CD4-positive, alpha-beta T cell treated with Interleukin-17A for 4 hours (primary cell): ENCODE data around the gene PDE4D.

Experiments used
- DNase-seq: peaks from one replicate; pipeline ENCODE4 v3.0.0-alpha.2; 2020; ENCODE audit warnings: mixed read lengths

The PDE4D gene

DNA sequence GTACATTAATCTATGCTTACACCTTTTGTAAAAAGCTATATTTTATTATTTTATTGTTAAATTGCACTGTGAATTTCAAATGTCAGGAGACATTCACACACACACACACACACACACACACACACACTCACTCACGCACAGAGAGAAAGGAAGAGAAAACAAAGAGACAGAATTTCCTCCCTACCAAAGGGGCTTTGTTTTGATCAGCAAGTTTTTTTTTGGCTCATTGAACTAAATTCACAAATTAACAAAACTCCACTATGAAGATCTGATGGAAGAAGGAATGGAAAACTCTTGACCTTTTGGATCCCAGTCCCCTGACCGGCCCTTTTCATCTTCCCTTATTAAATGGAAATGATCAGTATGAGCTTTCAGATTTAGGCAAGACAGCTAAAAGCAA, 161.2 kb downstream of the PDE4D start:
- no peak for DNase-seq

GRCh38 chr5:59731809-59732208, 161.7 kb downstream of the PDE4D start:
- DNase-seq = no peak

DNA sequence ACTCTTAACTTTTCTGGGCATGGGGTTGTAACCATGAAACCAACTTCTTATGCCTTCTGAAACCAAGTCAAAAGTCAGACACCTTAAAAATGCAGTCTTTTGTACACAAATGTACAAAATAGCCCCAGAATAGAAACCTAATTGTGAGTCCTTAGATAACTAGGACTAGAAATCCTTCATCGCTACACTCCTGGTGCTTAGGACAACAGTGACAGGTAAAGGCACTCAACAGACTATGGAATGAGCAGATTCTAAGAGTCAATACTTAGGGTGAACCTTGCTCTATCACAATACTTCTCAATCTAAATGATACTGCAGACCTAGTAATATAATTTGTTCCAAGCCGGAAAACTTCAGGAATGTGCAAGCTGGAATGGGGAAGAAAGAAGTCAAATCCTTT, 163.7 kb downstream of the PDE4D start:
- DNase-seq = no peak

DNA sequence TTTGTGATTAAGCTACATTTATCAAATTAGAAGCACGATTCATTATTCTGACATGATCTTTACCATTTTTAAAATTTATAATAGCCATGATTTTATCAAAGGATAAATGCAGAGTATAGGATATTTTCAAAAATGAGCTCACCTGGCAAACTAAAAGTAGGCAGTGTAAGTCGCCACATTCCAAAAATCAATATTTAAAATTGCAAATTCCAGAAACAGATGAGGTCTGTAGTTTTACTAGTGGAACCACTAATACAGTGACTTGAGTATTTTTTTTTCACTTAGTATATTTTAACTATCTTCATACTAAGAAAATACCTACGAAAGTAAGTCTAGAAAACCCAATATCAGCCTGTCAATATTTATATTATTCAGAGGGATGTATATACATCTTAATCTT, 164.2 kb downstream of the PDE4D start:
- no peak for DNase-seq

DNA sequence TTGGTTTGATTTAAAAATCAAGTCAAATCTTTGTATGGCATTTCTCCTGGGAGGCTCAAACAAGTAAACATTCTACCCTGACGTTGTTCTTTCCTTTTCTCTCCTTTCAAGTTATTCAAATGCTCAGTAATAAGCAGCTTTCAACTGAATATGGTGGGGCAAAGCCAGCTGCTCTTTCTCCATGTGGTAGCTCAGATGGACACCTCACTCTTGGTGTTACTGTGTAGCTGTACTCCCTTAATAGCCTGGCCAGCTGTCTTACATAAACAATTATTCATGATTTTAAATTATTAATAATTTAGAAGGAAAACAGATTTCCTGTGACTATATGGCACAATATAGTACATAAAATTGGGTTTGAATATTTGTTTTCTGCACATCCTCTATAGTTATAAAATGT, 165.2 kb downstream of the PDE4D start:
- DNase-seq = no peak

DNA sequence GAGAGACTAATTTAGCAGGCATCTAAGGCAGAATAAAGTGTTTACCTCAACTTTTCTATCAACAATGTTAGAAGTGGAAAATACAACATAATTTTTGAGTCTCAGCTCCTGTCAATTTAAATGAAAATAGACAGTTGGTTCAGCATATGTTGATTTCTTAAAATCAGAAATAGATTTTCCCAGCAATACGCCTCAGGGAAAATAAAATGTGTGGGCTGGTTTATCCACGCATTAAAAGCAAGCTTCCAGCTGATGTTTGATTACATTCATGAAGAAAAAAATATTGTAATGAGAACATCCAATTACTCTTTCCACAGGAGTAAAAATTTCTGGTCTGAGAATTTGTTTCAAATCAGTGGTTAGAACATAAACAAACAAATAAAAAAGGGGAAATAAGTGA, 166.3 kb downstream of the PDE4D start:
- DNase-seq = no peak

GRCh38 chr5:59725392-59725767, 168.1 kb downstream of the PDE4D start:
- no peak for DNase-seq

GRCh38 chr5:59724482-59725391, 168.8 kb downstream of the PDE4D start:
- DNase-seq = no peak

DNA sequence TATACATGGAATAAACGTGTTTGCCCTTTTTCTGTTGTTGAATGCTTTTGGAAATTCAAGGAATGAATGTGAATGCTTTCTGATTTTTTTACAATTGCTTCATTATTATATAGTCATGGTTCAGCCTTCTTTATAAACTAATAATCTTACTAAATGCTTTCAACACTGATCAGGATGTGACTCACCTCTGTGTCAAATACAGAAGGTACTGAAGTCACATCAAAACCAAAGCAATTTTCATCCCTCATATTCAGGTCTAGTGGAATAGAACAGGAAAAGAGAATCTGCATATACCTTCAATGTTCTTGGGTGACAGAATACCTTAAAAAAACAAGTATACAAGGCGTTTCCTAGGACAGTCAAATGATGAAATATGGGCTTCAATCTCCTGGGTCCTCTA, 170.7 kb downstream of the PDE4D start:
- no peak for DNase-seq

GRCh38 chr5:59721741-59722140, 171.8 kb downstream of the PDE4D start:
- DNase-seq = no peak

GRCh38 chr5:59720063-59720462, 173.5 kb downstream of the PDE4D start:
- DNase-seq = no peak

DNA sequence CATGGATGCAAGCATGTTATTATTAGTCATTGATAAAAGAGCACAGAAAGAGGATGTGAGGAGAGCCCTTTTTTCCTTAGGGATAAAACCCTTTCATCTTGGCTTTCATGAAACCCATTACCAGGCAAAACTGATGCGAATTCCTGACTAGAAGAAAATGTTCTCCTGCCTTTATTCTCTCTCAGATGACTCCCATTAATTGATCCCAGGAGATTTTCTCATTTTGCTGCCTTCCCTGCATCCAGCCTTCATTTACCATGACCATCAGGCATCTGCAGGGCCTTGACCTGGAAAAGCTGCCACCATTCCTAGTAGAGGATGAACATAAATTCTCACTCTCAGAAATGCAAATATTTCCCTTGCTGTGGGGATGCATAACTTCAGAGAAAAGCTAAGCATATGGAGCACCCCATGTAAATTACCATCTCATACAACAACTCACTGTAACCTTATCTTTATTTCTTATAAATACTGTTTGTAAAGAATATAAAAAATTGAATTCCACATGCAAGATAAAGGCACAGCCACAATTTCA, 176.5 kb downstream of the PDE4D start:
- DNase-seq = no peak

- no peak for DNase-seq
Measured at GRCh38 chr5:59716029-59716428, 177.5 kb downstream of the PDE4D start.

GRCh38 chr5:59715228-59715627, 178.3 kb downstream of the PDE4D start:
- DNase-seq = no peak

DNA sequence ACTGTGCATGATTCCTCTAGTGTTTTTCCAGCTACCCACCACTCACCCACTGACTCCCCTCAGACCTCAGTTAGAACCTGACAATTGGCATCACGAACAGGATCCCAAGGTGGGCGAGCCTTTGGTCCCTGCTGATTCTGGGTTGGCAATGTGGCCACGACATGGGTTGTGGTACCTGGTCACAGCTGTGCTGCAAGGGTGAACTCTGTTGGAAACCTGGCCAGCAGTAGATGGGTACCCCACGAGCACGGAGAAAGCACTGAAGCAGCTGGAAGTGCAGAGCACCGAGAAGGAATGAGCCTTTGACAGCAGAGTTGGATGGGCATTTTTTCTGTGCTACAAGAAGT, 180.1 kb downstream of the PDE4D start:
- no peak for DNase-seq

DNA sequence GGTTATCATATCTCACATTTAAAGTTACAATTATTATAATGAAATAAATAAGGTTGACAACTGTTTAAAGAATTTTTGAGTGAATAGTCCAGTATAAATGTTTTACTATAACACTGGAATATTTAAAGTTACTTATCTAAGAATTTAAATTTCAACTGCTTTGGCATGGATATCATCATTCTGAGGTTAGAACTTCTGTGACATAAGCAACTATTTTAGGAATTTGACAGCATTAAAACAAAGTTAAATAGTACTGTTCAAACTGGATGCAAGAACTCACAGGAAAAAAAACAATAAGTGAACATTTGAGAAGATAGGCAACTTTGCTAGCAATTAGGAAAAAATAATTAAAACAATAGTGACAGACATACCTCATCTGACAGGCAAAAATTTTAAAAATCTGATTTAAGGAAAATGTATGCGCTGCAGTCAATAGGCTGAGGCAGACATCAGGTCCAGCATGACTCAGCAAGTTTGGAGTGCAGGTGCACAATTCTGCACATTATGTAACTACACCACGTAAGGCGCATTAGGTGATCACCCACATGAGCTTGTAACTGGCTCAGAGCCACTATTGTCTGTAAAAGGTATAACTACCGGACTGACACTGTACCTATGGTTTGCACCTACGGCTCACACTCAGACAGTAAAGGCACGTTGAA, 180.6 kb downstream of the PDE4D start:
- DNase-seq = no peak

DNA sequence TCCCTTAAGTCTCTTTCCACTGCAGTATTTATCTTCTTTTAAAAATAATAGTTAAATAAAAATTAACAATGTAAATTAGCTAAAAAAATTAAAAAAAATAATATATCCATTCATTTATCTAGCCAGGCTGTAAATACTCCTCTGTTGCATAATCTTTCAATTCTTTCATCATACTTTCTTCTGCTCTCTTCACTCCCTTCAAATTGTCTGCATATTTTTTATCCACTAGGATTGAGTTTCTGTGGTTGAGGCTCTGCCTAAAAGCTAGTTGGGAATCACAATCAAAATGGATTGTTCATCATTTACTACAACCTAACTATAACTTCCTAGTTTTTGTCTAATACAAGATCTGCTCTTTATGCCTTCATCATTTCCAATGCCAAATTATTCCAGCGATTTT, 182.2 kb downstream of the PDE4D start:
- DNase-seq = no peak

GRCh38 chr5:59709846-59710245, 183.7 kb downstream of the PDE4D start:
- no peak for DNase-seq

- DNase-seq = no peak
Measured at GRCh38 chr5:59709346-59709821, 184.1 kb downstream of the PDE4D start.

GRCh38 chr5:59704936-59705335, 188.6 kb downstream of the PDE4D start:
- DNase-seq = no peak

DNA sequence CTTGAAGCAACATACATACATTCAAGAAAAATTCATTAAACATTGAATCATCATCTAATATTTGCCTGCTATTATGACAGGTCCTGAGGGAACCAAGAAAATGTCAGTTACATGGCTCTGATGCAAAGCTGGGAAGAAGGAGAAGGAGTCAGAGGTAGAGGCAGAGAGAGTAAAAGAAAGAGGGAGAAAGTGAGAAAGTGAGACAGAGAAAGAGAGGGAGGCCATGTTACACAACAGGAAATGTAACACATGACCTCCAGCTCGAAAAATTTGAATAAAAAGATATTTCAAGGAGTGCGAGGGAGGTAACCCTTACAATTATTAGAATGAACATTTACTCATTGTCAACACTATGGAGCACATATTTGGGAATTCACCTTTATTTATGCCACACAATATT, 189.7 kb downstream of the PDE4D start:
- no peak for DNase-seq

DNA sequence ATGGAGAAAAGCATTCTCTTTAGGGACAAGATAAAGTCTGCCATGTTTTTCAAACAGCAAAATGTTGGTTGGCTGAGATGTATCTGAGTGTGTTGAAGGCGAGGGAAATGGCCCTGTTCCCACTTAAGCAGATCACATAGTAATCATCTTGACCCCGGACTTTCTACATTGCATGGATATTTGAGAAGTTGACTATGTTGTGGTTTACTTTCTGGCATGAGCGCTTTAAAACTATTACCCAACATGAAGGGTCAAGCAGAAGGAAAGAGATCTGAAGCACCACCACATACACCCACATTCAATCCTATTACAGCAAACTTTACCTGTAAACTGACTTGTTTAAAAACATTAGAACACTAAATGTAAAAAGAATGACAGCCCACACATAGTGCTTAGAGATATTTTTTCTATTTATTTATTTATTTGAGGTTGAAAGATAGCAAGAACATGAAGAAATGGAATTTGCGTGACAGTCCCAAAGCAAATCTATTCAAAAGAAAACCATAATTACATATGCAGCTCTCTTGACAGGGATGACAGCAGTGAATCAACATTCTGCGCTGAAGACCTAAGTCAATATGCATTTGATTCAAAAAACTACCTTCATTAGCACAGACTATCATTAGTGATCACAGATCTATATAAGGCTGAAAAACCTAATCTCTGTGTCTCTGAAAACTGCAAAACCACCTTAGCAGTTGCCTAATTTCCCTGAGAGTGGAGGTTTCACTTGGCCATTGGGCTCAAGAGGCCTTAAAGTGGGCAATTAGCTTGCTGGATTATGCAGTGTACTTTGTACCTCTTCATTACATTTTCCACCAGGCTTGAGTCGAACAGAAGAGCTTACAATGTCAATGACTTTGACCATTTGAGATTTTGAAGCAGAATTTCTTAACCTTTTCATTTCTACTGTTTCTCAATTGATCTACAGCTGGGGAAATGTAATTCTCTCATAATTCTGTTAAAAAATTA, 195.0 kb downstream of the PDE4D start:
- DNase-seq = no peak

GRCh38 chr5:59694411-59694810, 199.1 kb downstream of the PDE4D start:
- DNase-seq = no peak
